ENCODE data around the gene FRMPD3.
"Not testable (repeated sequence)": the region's sequence is repeated elsewhere in the genome, so short reads cannot be mapped to it uniquely, and the experiment has no call there.

Gene FRMPD3

GRCh38 chrX:107450823-107451509 lies 1.5 kb downstream of the FRMPD3 start:
- H3K9me3 ChIP-seq (replicated peaks; ENCODE audit: low read length) = no peaks in the 10 kb centered on the region
- no peaks in the 10 kb centered on the region for H3K4me1 ChIP-seq (ENCODE audit: control insufficient read depth, insufficient read depth, low read length)
- no peak overlapping the region for H3K4me3 ChIP-seq (ENCODE audit: low read length)
- no peaks in the 10 kb centered on the region for H3K36me3 ChIP-seq (ENCODE audit: insufficient read depth, low read length)
- H3K4me2 ChIP-seq (ENCODE audit: low read length) = no peak overlapping the region
- peaks cover 64% of the 10 kb centered on the region for H3K27me3 ChIP-seq (ENCODE audit: control insufficient read depth, insufficient read depth, low read length)
- no peak overlapping the region for H3K9ac ChIP-seq (ENCODE audit: low read depth, low read length)

GRCh38 chrX:107451731-107452130 lies 2.3 kb downstream of the FRMPD3 start:
- Histone ChIP-seq H3K9ac (ENCODE audit: low read depth, low read length) (no peak overlapping the region), H3K4me2 (ENCODE audit: low read length) (no peak overlapping the region), H3K4me1 (ENCODE audit: control insufficient read depth, insufficient read depth, low read length) (no peaks in the 10 kb centered on the region), H3K9me3 (replicated peaks; ENCODE audit: low read length) (no peaks in the 10 kb centered on the region), H3K36me3 (ENCODE audit: insufficient read depth, low read length) (no peaks in the 10 kb centered on the region), H3K4me3 (ENCODE audit: low read length) (no peak overlapping the region), H3K27me3 (ENCODE audit: control insufficient read depth, insufficient read depth, low read length) (peaks cover 64% of the 10 kb centered on the region)

- H3K4me2 ChIP-seq (ENCODE audit: low read length) = no peak overlapping the region
- no peaks in the 10 kb centered on the region for H3K4me1 ChIP-seq (ENCODE audit: control insufficient read depth, insufficient read depth, low read length)
- H3K36me3 ChIP-seq (ENCODE audit: insufficient read depth, low read length) = no peaks in the 10 kb centered on the region
- peaks cover 65% of the 10 kb centered on the region for H3K27me3 ChIP-seq (ENCODE audit: control insufficient read depth, insufficient read depth, low read length)
- no peak overlapping the region for H3K4me3 ChIP-seq (ENCODE audit: low read length)
- H3K9ac ChIP-seq (ENCODE audit: low read depth, low read length) = no peak overlapping the region
- no peaks in the 10 kb centered on the region for H3K9me3 ChIP-seq (replicated peaks; ENCODE audit: low read length)
Measured at GRCh38 chrX:107452581-107452980, 3.1 kb downstream of the FRMPD3 start.

- Histone ChIP-seq H3K4me2 (ENCODE audit: low read length) (no peak overlapping the region), H3K9me3 (replicated peaks; ENCODE audit: low read length) (no peaks in the 10 kb centered on the region), H3K36me3 (ENCODE audit: insufficient read depth, low read length) (no peaks in the 10 kb centered on the region), H3K9ac (ENCODE audit: low read depth, low read length) (no peak overlapping the region), H3K4me3 (ENCODE audit: low read length) (no peak overlapping the region), H3K27me3 (ENCODE audit: control insufficient read depth, insufficient read depth, low read length) (peaks cover 66% of the 10 kb centered on the region), H3K4me1 (ENCODE audit: control insufficient read depth, insufficient read depth, low read length) (no peaks in the 10 kb centered on the region)
Measured at GRCh38 chrX:107454302-107454701, 4.8 kb downstream of the FRMPD3 start.

GRCh38 chrX:107457289-107457688 lies 7.8 kb downstream of the FRMPD3 start:
- Histone ChIP-seq H3K27me3 (ENCODE audit: control insufficient read depth, insufficient read depth, low read length) (peaks cover 56% of the 10 kb centered on the region), H3K9me3 (replicated peaks; ENCODE audit: low read length) (no peaks in the 10 kb centered on the region), H3K36me3 (ENCODE audit: insufficient read depth, low read length) (no peaks in the 10 kb centered on the region), H3K9ac (ENCODE audit: low read depth, low read length) (no peak overlapping the region), H3K4me1 (ENCODE audit: control insufficient read depth, insufficient read depth, low read length) (no peaks in the 10 kb centered on the region), H3K4me3 (ENCODE audit: low read length) (no peak overlapping the region), H3K4me2 (ENCODE audit: low read length) (no peak overlapping the region)

GRCh38 chrX:107465932-107466620 lies 16.6 kb downstream of the FRMPD3 start:
- H3K4me2 ChIP-seq (ENCODE audit: low read length) = no peak overlapping the region
- H3K9me3 ChIP-seq (replicated peaks; ENCODE audit: low read length) = no peaks in the 10 kb centered on the region
- H3K27me3 ChIP-seq (ENCODE audit: control insufficient read depth, insufficient read depth, low read length) = peaks cover 58% of the 10 kb centered on the region
- no peaks in the 10 kb centered on the region for H3K36me3 ChIP-seq (ENCODE audit: insufficient read depth, low read length)
- H3K4me3 ChIP-seq (ENCODE audit: low read length) = no peak overlapping the region
- no peak overlapping the region for H3K9ac ChIP-seq (ENCODE audit: low read depth, low read length)
- no peaks in the 10 kb centered on the region for H3K4me1 ChIP-seq (ENCODE audit: control insufficient read depth, insufficient read depth, low read length)

- H3K9ac ChIP-seq (ENCODE audit: low read depth, low read length) = no peak overlapping the region
- no peaks in the 10 kb centered on the region for H3K36me3 ChIP-seq (ENCODE audit: insufficient read depth, low read length)
- H3K4me3 ChIP-seq (ENCODE audit: low read length) = no peak overlapping the region
- H3K27me3 ChIP-seq (ENCODE audit: control insufficient read depth, insufficient read depth, low read length) = peaks cover 58% of the 10 kb centered on the region
- no peak overlapping the region for H3K4me2 ChIP-seq (ENCODE audit: low read length)
- no peaks in the 10 kb centered on the region for H3K4me1 ChIP-seq (ENCODE audit: control insufficient read depth, insufficient read depth, low read length)
- H3K9me3 ChIP-seq (replicated peaks; ENCODE audit: low read length) = no peaks in the 10 kb centered on the region
Measured at GRCh38 chrX:107467271-107467670, 17.8 kb downstream of the FRMPD3 start.

- Histone ChIP-seq H3K27me3 (ENCODE audit: control insufficient read depth, insufficient read depth, low read length) (peaks cover 51% of the 10 kb centered on the region), H3K4me1 (ENCODE audit: control insufficient read depth, insufficient read depth, low read length) (no peaks in the 10 kb centered on the region), H3K9me3 (replicated peaks; ENCODE audit: low read length) (no peaks in the 10 kb centered on the region), H3K9ac (ENCODE audit: low read depth, low read length) (no peak overlapping the region), H3K4me3 (ENCODE audit: low read length) (no peak overlapping the region), H3K4me2 (ENCODE audit: low read length) (no peak overlapping the region), H3K36me3 (ENCODE audit: insufficient read depth, low read length) (no peaks in the 10 kb centered on the region)
Measured at GRCh38 chrX:107470198-107470597, 20.7 kb downstream of the FRMPD3 start.

GRCh38 chrX:107470971-107471370 lies 21.5 kb downstream of the FRMPD3 start:
- Histone ChIP-seq H3K36me3 (ENCODE audit: insufficient read depth, low read length) (no peaks in the 10 kb centered on the region), H3K27me3 (ENCODE audit: control insufficient read depth, insufficient read depth, low read length) (peaks cover 44% of the 10 kb centered on the region), H3K4me1 (ENCODE audit: control insufficient read depth, insufficient read depth, low read length) (no peaks in the 10 kb centered on the region), H3K4me3 (ENCODE audit: low read length) (no peak overlapping the region), H3K9me3 (replicated peaks; ENCODE audit: low read length) (no peaks in the 10 kb centered on the region), H3K4me2 (ENCODE audit: low read length) (no peak overlapping the region), H3K9ac (ENCODE audit: low read depth, low read length) (no peak overlapping the region)

GRCh38 chrX:107471420-107471819 lies 22.0 kb downstream of the FRMPD3 start:
- peaks cover 43% of the 10 kb centered on the region for H3K27me3 ChIP-seq (ENCODE audit: control insufficient read depth, insufficient read depth, low read length)
- H3K9me3 ChIP-seq (replicated peaks; ENCODE audit: low read length); H3K36me3 ChIP-seq (ENCODE audit: insufficient read depth, low read length); H3K4me1 ChIP-seq (ENCODE audit: control insufficient read depth, insufficient read depth, low read length); H3K4me3 ChIP-seq (ENCODE audit: low read length); H3K4me2 ChIP-seq (ENCODE audit: low read length); H3K9ac ChIP-seq (ENCODE audit: low read depth, low read length): not testable (repeated sequence)

- no peak overlapping the region for H3K4me3 ChIP-seq (ENCODE audit: low read length)
- H3K9me3 ChIP-seq (replicated peaks; ENCODE audit: low read length) = no peaks in the 10 kb centered on the region
- no peaks in the 10 kb centered on the region for H3K4me1 ChIP-seq (ENCODE audit: control insufficient read depth, insufficient read depth, low read length)
- H3K27me3 ChIP-seq (ENCODE audit: control insufficient read depth, insufficient read depth, low read length) = peaks cover 44% of the 10 kb centered on the region
- no peak overlapping the region for H3K4me2 ChIP-seq (ENCODE audit: low read length)
- H3K9ac ChIP-seq (ENCODE audit: low read depth, low read length) = no peak overlapping the region
- no peaks in the 10 kb centered on the region for H3K36me3 ChIP-seq (ENCODE audit: insufficient read depth, low read length)
Measured at GRCh38 chrX:107477406-107477805, 28.0 kb downstream of the FRMPD3 start.

GRCh38 chrX:107480272-107480671 lies 30.8 kb downstream of the FRMPD3 start:
- H3K9ac ChIP-seq (ENCODE audit: low read depth, low read length) = no peak overlapping the region
- no peak overlapping the region for H3K4me3 ChIP-seq (ENCODE audit: low read length)
- no peaks in the 10 kb centered on the region for H3K4me1 ChIP-seq (ENCODE audit: control insufficient read depth, insufficient read depth, low read length)
- peaks cover 51% of the 10 kb centered on the region for H3K27me3 ChIP-seq (ENCODE audit: control insufficient read depth, insufficient read depth, low read length)
- no peak overlapping the region for H3K4me2 ChIP-seq (ENCODE audit: low read length)
- no peaks in the 10 kb centered on the region for H3K36me3 ChIP-seq (ENCODE audit: insufficient read depth, low read length)
- H3K9me3 ChIP-seq (replicated peaks; ENCODE audit: low read length) = no peaks in the 10 kb centered on the region
